ENCODE data around the gene RPS13.

- TF ChIP-seq, protein P1, sequence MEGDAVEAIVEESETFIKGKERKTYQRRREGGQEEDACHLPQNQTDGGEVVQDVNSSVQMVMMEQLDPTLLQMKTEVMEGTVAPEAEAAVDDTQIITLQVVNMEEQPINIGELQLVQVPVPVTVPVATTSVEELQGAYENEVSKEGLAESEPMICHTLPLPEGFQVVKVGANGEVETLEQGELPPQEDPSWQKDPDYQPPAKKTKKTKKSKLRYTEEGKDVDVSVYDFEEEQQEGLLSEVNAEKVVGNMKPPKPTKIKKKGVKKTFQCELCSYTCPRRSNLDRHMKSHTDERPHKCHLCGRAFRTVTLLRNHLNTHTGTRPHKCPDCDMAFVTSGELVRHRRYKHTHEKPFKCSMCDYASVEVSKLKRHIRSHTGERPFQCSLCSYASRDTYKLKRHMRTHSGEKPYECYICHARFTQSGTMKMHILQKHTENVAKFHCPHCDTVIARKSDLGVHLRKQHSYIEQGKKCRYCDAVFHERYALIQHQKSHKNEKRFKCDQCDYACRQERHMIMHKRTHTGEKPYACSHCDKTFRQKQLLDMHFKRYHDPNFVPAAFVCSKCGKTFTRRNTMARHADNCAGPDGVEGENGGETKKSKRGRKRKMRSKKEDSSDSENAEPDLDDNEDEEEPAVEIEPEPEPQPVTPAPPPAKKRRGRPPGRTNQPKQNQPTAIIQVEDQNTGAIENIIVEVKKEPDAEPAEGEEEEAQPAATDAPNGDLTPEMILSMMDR (IDR thresholded peaks at IDR 0.05) = no peak
- TF ChIP-seq POLR2A (IDR thresholded peaks at IDR 0.05) (no peak), EP300 (IDR thresholded peaks at IDR 0.05) (no peak), POLR2AphosphoS5 (IDR thresholded peaks at IDR 0.05) (no peak)
These were observed 20.6 kb upstream of the RPS13 start for GRCh38 chr11:17098038-17098437.

Measured in sigmoid colon (tissue), 4 donors.